Endothelial cell of umbilical vein (primary cell): ENCODE data around the gene PCNA. TPM values are rescaled to one million over a fixed set of nuclear protein-coding genes. Genes with fewer than 3 reads are reported as not detected.

Experiments used
- BruUV-seq: library from RNA; stranded (reverse); fragments of 400-500 nt; replicated peaks from 2 replicates; lab custom pipeline; 2021; lab: Mats Ljungman, UMichigan
- CTCF ChIA-PET: fragments of 300-600, 350-600 bp; sonication (Branson Sonifier 250); formaldehyde crosslinking; loops from one replicate; lab custom pipeline; 2021; ENCODE audit warnings: antibody characterized with exemption, inconsistent platforms; lab: Charles Lee
- POLR2A ChIA-PET: fragments of 300-600, 350-600 bp; sonication (Branson Sonifier 250); formaldehyde crosslinking; loops from one replicate; lab custom pipeline; 2021; ENCODE audit warnings: antibody characterized with exemption, inconsistent platforms; lab: Charles Lee
- DNase-seq: peaks from one replicate; pipeline ENCODE4 v3.0.0-alpha.2; 2011; ENCODE audit warnings: low read depth, low spot score
- FAIRE-seq: peaks from 2 replicates; lab custom pipeline; 2011; peaks lifted over from hg19 to GRCh38; lab: Jason Lieb, UNC
- H2AFZ ChIP-seq: 2 replicates; pipeline ENCODE4 v1.6.0; 2012; ENCODE audit warnings: low read depth, low read length, control low read depth, inconsistent platforms
- H3K27ac ChIP-seq: 2 replicates; pipeline ENCODE4 v1.5.1; 2011; ENCODE audit warnings: low read depth, mild to moderate bottlenecking, control low read depth, low read length, moderate library complexity; ENCODE audit not compliant: insufficient read depth
- H3K27me3 ChIP-seq, 2 experiments: 2 replicates each; pipeline versions ENCODE4 v1.6.0 to v1.6.1; 2011; ENCODE audit warnings: low read length in 2 of 2, mixed read lengths in 1 of 2; ENCODE audit not compliant: control insufficient read depth in 2 of 2, insufficient read depth in 2 of 2
- H3K36me3 ChIP-seq, 2 experiments: 2 replicates in 1 of 2; 3 replicates in 1 of 2; pipeline ENCODE4 v1.5.1; 2011; ENCODE audit warnings: low read length in 2 of 2, mild to moderate bottlenecking in 1 of 2, moderate library complexity in 1 of 2; ENCODE audit not compliant: control insufficient read depth in 2 of 2, insufficient read depth in 2 of 2; ENCODE audit errors: extremely low read depth in 1 of 2
- H3K4me1 ChIP-seq: 3 replicates; pipeline ENCODE4 v1.5.1; 2011; ENCODE audit warnings: mild to moderate bottlenecking, low read length; ENCODE audit not compliant: control insufficient read depth, insufficient read depth; ENCODE audit errors: extremely low read depth
- H3K4me2 ChIP-seq: 2 replicates; pipeline ENCODE4 v1.6.1; 2011; ENCODE audit warnings: low read length, control low read depth, mixed read lengths; ENCODE audit not compliant: insufficient read depth
- H3K4me3 ChIP-seq, 3 experiments: fragments of 200-600 bp in 1 of 3; sonication (generic), shearing (Covaris generic) in 1 of 3; replicated peaks in 1 of 3; 2 replicates each; pipeline ENCODE4 v1.5.1; 2011 to 2016; ENCODE audit warnings: control low read depth in 3 of 3, low read length in 3 of 3, mild to moderate bottlenecking in 2 of 3, inconsistent platforms in 1 of 3, low read depth in 1 of 3, moderate library complexity in 1 of 3; ENCODE audit not compliant: insufficient read depth in 1 of 3
- H3K79me2 ChIP-seq: 2 replicates; pipeline ENCODE4 v1.6.0; 2012; ENCODE audit warnings: low read length, inconsistent platforms; ENCODE audit not compliant: control insufficient read depth, insufficient read depth
- H3K9ac ChIP-seq: replicated peaks from 2 replicates; pipeline ENCODE3; 2011; ENCODE audit warnings: low read length, control low read depth; ENCODE audit not compliant: insufficient read depth; ENCODE audit errors: extremely low read depth
- H3K9me1 ChIP-seq: replicated peaks from 3 replicates; pipeline ENCODE4 v1.6.0; 2011; ENCODE audit warnings: mild to moderate bottlenecking, low read length; ENCODE audit not compliant: control insufficient read depth, insufficient read depth; ENCODE audit errors: extremely low read depth
- H3K9me3 ChIP-seq: replicated peaks from 2 replicates; pipeline ENCODE4 v1.5.1; 2012; ENCODE audit warnings: low read length, inconsistent platforms; ENCODE audit not compliant: control insufficient read depth, insufficient read depth
- H4K20me1 ChIP-seq: replicated peaks from 2 replicates; pipeline ENCODE3; 2011; ENCODE audit warnings: mild to moderate bottlenecking, low read length; ENCODE audit not compliant: control insufficient read depth, insufficient read depth; ENCODE audit errors: extremely low read depth
- CTCF ChIP-seq, 2 donors: IDR thresholded peaks; 1 replicate in 1 of 2; 2 replicates in 1 of 2; pipeline ENCODE4 v1.5.1; 2011; ENCODE audit warnings: low read length in 2 of 2, mild to moderate bottlenecking in 2 of 2, moderate library complexity in 2 of 2, control low read depth in 1 of 2, inconsistent platforms in 1 of 2, low read depth in 1 of 2; ENCODE audit not compliant: insufficient read depth in 1 of 2; ENCODE audit errors: extremely low read depth in 1 of 2
- FOS ChIP-seq: IDR thresholded peaks from 2 replicates; pipeline ENCODE4 v1.6.1; 2011; ENCODE audit warnings: mild to moderate bottlenecking, low read length, moderate library complexity, borderline replicate concordance; ENCODE audit not compliant: insufficient read depth
- GATA2 ChIP-seq: IDR thresholded peaks from 2 replicates; pipeline ENCODE4 v1.7.0; 2011; ENCODE audit warnings: low read depth, mild to moderate bottlenecking, moderate library complexity, mixed read lengths, low read length; ENCODE audit not compliant: insufficient read length, insufficient read depth
- JUN ChIP-seq: IDR thresholded peaks from 2 replicates; pipeline ENCODE4 v1.6.1; 2011; ENCODE audit warnings: borderline replicate concordance, low read depth; ENCODE audit not compliant: insufficient read length, insufficient read depth
- MAX ChIP-seq: IDR thresholded peaks from 2 replicates; pipeline ENCODE4 v1.6.1; 2011; ENCODE audit not compliant: insufficient read depth, insufficient read length
- POLR2A ChIP-seq: IDR thresholded peaks from 2 replicates; pipeline ENCODE4 v1.6.1; 2012; ENCODE audit warnings: low read depth, mild to moderate bottlenecking, control low read depth, low read length
- POLR2AphosphoS5 ChIP-seq: IDR thresholded peaks from 2 replicates; pipeline ENCODE4 v1.6.1; 2012; ENCODE audit warnings: low read depth, mild to moderate bottlenecking, control low read depth, low read length, moderate library complexity; ENCODE audit not compliant: insufficient read depth
- dilution Hi-C: fragments of 300-500 bp; cut with MboI; formaldehyde crosslinking; loops from one replicate; pipeline ENCODE4 v1.15.0; 2019; ENCODE audit warnings: low sequenced_read_pairs; ENCODE audit not compliant: extremely low pct_ligation_motif_present
- intact Hi-C: fragments of 100-400 bp; cut with micrococcal nuclease; formaldehyde crosslinking; loops from one replicate; pipeline ENCODE4 v1.10.0; 2022
- polyA plus RNA-seq, 4 experiments: library from polyadenylated mRNA; depleted of rRNA in 3 of 4; stranded (reverse) in 3 of 4; unstranded in 1 of 4; fragments of >200 nt; gene quantifications; 2 replicates each; pipeline versions ENCODE4 v1.2.1 to v1.2.3, GENCODE V29; 2011 to 2012; ENCODE audit warnings: missing spikeins in 1 of 4
- total RNA-seq: library from RNA; stranded (reverse); gene quantifications from 2 replicates; pipeline ENCODE4 v1.2.3, GENCODE V29; 2021

The PCNA gene
- total and polyA plus RNA-seq, 2 donors (not counting 3 experiments of a cell fraction or from before 2014, with no cell fraction given) = 175 to 295 TPM

- Histone ChIP-seq H4K20me1 (no peaks in the 10 kb centered on the region), H3K27ac (peak overlapping the region; percentile 81), H3K9me1 (no peaks in the 10 kb centered on the region), H3K79me2 (no peaks in the 10 kb centered on the region), H3K36me3 (no peaks in the 10 kb centered on the region), H3K9me3 (no peaks in the 10 kb centered on the region), H3K9ac (peak overlapping the region; percentile 15), H3K4me1 (peaks cover 16% of the 10 kb centered on the region), H3K4me2 (no peak overlapping the region), H2AFZ (peak overlapping the region; percentile 2), H3K4me3 (no peak overlapping the region), H3K27me3 (no peaks in the 10 kb centered on the region)
- dilution Hi-C loops (no loop called here), intact Hi-C loops (no loop called here)
- ChIA-PET POLR2A (interaction anchor here (0.6 kb wide), 1 partner anchor 22 kb away, joined by 4 read pairs; no protein-coding TSS in a partner anchor), CTCF (interaction anchor here (1.0 to 2.6 kb wide), 3 partner anchors 34 to 110 kb away, joined by 3 to 14 read pairs (median 4); no protein-coding TSS in a partner anchor)
- no peak for TF ChIP-seq CTCF (IDR thresholded peaks at IDR 0.05; ENCODE audit: extremely low read depth in 1 of 2, insufficient read depth in 1 of 2, low read depth in 1 of 2, low read length in 2 of 2)
- TF ChIP-seq FOS = peak; percentile 78
- TF ChIP-seq MAX = peak; percentile 95
- no peak for TF ChIP-seq GATA2
- peak; percentile 66 for TF ChIP-seq JUN
- peak; percentile 58 for TF ChIP-seq POLR2AphosphoS5
- TF ChIP-seq POLR2A = no peak
- BruUV-seq = no TSS peak
- peak; percentile 97 for FAIRE-seq
- DNase-seq = peak; percentile 75
Observed at GRCh38 chr20:5065879-5066383, 53.8 kb downstream of the PCNA start.
